Activated CD4-positive, alpha-beta T cell treated with anti-CD3 and anti-CD28 coated beads, Interleukin-2, amount 50 U/mL, for 16 hours (primary cell): Measurements from ENCODE around the gene OR10V1.
"Not testable (repeated sequence)": the region's sequence is repeated elsewhere in the genome, so short reads cannot be mapped to it uniquely, and the experiment has no call there.

Experiments
- DNase-seq: peaks from one replicate; pipeline ENCODE4 v3.0.0-alpha.2; 2020

OR10V1 gene

DNA sequence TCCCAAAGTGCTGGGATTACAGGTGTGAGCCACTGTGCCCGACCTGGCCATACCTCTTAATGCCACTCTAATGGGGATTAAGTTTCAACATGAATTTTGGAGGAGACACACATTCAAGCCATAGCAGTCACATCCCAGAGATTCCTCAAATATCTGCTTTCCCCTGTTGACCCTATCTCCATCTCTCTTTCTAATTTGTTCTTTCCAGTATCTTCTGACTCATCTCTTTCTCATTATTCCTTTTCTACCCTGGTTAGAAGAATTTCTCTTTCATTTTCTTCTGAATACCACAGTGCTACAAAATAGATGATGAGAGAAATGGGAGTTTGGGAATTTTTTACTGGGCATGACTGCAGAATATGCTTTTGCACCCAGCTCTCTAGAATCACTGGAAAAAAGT is 5.1 kb downstream of the OR10V1 start:
- DNase-seq = no peak

GRCh38 chr11:59707371-59707770 is 6.3 kb downstream of the OR10V1 start:
- DNase-seq = no peak

DNA sequence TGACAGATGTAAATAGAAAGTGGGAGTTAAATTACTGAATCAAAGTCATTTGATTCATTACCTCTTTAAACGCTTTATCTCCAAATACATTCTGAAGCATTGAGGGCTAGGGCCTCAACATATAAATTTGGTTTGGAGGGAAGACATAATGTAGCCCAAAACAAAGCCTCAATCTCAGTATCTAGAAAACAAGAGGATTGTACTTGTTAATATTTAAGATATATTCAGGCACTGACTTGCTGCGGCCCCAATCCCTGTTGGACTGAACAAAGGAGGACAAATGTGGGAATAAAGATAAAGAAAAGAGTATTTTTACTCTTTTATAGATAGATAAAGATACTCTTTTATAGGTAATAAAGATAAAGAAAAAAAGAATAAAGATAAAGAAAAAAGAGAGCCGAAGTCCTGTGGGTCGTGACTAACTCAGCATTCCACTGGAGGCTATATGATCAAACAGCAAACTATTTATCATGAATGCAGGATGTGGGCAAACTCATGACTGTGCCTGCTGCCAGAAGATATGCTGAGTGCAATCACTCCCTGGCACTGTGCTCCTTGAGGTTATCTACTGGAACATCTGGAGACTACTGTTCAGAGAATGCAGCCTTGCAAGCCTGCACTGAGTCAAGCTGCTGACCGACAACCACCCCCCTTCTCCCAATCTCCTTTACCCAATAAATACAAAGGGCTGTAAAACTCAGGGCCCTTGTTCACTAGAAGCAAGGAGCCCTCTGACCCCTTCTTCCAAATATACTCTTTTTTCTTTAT is 6.9 kb downstream of the OR10V1 start:
- no peak for DNase-seq

- no peak for DNase-seq
Observed at GRCh38 chr11:59705294-59705693, 8.4 kb downstream of the OR10V1 start.

DNA sequence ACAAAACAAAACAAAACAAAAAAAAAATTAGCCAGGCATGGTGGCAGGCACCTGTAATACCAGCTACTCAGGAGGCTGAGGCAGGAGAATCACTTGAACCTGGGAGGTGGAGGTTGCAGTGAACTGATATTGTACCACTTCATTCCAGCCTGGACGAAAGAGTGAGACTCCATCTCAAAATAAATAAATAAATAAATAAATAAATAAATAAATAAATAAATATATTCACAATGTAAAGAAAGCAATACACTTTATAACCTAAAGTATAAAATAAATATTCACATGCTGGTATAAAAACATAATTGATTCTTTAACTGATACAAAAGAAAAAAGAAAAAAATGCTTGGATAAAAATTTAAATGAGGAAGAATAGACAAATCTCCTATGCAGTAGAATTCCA is 10.1 kb downstream of the OR10V1 start:
- not testable (repeated sequence) for DNase-seq

DNA sequence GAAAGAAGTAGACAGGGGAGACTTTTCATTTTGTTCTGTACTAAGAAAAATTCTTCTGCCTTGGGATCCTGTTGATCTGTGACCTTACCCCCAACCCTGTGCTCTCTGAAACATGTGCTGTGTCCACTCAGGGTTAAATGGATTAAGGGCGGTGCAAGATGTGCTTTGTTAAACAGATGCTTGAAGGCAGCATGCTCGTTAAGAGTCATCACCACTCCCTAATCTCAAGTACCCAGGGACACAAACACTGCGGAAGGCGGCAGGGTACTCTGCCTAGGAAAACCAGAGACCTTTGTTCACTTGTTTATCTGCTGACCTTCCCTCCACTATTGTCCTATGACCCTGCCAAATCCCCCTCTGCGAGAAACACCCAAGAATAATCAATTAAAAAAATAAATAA is 13.5 kb downstream of the OR10V1 start:
- DNase-seq = not testable (repeated sequence)

DNA sequence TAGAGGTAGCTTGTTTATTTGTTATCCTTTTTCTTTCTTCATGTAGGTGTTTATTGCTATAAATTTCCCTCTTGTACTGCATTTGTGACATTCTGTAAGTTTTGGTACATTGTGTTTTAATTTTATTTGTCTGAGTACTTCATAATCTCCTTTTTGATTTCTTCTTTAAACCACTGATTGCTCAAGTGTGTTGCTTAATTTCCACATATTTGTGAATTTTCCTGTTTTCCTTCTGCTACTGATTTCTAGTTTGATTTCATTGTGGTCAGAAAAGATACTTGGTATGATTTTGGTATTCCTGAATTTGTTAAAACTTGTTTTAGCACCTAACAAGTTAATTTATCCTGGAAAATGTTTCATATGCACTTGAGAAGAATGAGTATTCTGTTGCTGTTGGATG is 15.1 kb downstream of the OR10V1 start:
- no peak for DNase-seq

- DNase-seq = no peak
Observed at GRCh38 chr11:59692915-59693314, 20.7 kb downstream of the OR10V1 start.

- no peak for DNase-seq
Observed at GRCh38 chr11:59691156-59691555, 22.5 kb downstream of the OR10V1 start.

DNA sequence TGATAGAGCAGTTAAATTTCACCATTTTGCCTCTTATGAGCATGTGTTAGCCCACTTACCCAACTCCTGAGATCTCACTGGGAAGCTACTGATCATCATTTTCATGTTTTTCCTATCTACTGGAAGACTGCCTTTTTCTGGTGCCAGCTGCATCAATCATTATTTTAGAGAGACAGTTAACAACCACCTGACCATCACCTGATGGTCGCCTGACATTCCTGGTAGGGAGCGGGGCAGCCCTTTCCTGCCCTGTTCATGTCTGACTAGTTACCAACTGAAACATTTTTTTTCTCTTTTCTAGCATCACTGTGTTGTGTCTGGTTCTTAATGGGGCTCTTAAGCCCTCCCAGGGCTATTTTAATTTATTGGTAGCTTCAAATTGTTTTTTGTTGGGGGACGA is 24.6 kb downstream of the OR10V1 start:
- DNase-seq = no peak

- not testable (repeated sequence) for DNase-seq
Observed at GRCh38 chr11:59681260-59681725, 32.4 kb downstream of the OR10V1 start.

GRCh38 chr11:59680287-59681154 is 33.1 kb downstream of the OR10V1 start:
- DNase-seq = peak; percentile 61

GRCh38 chr11:59679347-59679746 is 34.3 kb downstream of the OR10V1 start:
- no peak for DNase-seq

GRCh38 chr11:59678813-59679165 is 34.9 kb downstream of the OR10V1 start:
- DNase-seq = no peak

DNA sequence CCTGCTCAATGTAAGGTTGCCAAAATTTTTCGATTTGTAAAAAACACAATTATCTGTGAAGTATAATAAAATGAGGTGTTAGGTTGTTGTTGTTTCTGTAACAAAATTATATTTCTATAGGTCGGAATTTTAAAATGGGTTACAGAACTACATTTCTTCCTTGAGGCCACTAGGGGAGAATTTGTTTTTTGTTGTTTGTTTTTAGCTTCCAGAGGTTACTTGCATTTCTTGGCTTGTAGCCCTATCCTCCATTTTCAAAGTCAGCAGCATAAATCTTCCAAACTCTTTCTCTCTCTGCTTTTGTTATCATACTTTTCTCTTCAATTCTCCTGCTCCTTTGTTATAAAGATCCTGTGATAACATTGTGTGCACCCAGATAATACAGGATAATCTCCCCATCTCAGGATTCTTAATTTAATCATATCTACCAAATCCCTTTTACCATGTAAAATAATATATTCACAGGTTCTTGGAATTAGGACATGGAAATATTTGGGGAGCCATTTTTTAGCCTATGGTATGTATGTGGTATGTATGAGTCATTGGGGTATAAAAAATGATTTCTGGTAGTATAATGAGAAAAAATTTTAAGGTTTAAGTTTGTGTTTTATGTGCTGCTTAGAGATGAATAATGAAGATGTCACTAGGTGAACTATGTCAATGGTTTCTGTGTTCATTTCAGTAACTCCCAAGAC is 35.4 kb downstream of the OR10V1 start:
- no peak for DNase-seq

DNA sequence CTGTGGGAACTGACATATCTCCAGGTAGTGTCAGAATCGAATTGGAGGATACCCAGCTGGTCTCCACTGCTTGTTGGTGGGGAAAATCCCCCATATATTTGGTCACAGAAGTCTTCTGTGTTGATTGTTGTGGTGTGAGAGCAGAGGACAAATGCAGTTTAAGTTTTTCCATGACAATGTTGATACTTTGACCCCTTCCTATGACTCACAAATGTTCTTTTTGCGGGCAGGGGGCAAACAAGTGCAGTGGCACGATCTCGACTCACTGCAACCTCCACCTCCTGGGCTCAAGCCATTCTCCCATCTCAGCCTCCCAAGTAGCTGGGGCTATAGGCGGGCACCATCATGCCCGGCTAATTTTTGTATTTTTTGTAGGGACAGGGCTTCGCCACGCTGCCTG is 37.4 kb downstream of the OR10V1 start:
- DNase-seq = no peak

DNA sequence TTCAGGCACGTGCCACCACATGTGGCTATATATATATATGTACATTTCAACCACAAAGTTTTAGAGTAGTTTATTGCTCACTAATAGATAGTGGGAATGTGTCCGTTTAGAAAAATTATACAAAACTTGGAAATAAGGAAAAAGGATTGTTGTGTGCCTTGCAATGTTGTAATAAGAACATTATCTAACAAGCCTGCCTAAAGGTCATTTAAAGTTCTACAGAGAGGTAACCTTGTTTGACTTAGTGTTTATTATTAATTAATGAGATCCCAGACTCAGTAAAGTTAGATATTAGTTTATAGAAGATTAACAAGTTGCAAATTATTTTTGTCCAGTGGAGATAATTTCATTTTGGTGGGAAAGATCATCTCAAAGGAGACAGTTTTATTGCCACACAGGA is 39.4 kb downstream of the OR10V1 start:
- no peak for DNase-seq

- DNase-seq = no peak
Observed at GRCh38 chr11:59673291-59673690, 40.4 kb downstream of the OR10V1 start.

GRCh38 chr11:59671471-59671870 is 42.2 kb downstream of the OR10V1 start:
- no peak for DNase-seq

DNA sequence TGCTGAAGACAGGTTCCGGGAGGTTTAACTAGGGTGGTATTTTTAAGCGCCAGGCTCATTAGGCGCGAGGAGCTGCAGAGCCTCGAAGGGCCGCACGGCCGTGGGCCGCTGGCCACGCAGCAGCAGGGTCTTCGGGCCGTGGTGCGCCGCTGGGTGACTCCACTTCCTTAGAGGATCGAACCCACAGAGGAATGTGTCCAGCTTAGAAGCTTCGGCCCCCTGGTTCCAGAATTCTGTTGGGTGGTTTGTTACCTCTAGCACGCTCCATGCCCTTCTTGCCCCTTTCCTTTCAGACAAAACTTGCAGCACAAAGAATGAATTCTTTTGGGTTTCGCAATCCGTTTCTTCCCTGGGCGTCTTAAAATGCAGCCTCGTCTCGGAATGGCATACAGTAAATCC is 44.0 kb downstream of the OR10V1 start:
- DNase-seq = no peak

- peak; percentile 99 for DNase-seq
Observed at GRCh38 chr11:59668950-59669610, 44.6 kb downstream of the OR10V1 start, which contains the start of gene PATL1. PATL1 (minus strand) TSS chr11:59669037; CDS start chr11:59668895, 142 bp downstream.

GRCh38 chr11:59668188-59668949 is 45.3 kb downstream of the OR10V1 start:
- peak; percentile 42 for DNase-seq
